HEK293T (cell line): Measurements from ENCODE around the gene PRAC1.

ENCODE experiments used
- ELF4 ChIP-seq: fragments of 450-650 bp; IDR thresholded peaks from 2 replicates; pipeline ENCODE4 v1.6.1; 2017; ENCODE audit warnings: antibody characterized with exemption
- HDGF ChIP-seq: fragments of 450-650 bp; IDR thresholded peaks from 2 replicates; pipeline ENCODE4 v1.6.1; 2017; ENCODE audit warnings: antibody characterized with exemption, borderline replicate concordance
- LEF1 ChIP-seq: fragments of 450-650 bp; IDR thresholded peaks from 2 replicates; pipeline ENCODE4 v1.6.1; 2017; ENCODE audit warnings: mild to moderate bottlenecking, borderline replicate concordance
- SP1 ChIP-seq: fragments of 450-650 bp; IDR thresholded peaks from 2 replicates; pipeline ENCODE4 v1.6.1; 2017
- SUZ12 ChIP-seq: fragments of 450-650 bp; IDR thresholded peaks from 2 replicates; pipeline ENCODE4 v1.6.1; 2016; ENCODE audit warnings: mild to moderate bottlenecking
- TARDBP ChIP-seq: fragments of 450-650 bp; IDR thresholded peaks from 2 replicates; pipeline ENCODE4 v1.6.1; 2016

GRCh38 chr17:48755356-48755755 is 33.0 kb upstream of the PRAC1 start:
- no peak for TF ChIP-seq SP1
- TF ChIP-seq TARDBP: no peak
- no peak for TF ChIP-seq HDGF
- no peak for TF ChIP-seq ELF4
- TF ChIP-seq SUZ12: no peak
- TF ChIP-seq LEF1: no peak
